PC-3 (cell line): ENCODE results near the gene GINM1. TPM values are rescaled to one million over a fixed set of nuclear protein-coding genes. Genes with fewer than 3 reads are reported as not detected.
A peak's percentile ranks its signal among the peaks of the same experiment; 100 is the strongest.

Experiments used
- ATAC-seq: fragments of 200-7000 bp; cut with Tn5 transposase; 2 replicates; pipeline ENCODE4 v1.9.1; 2020; ENCODE audit warnings: mild to moderate bottlenecking, moderate library complexity
- BruUV-seq: library from RNA; stranded (reverse); fragments of 400-500 nt; replicated peaks from 2 replicates; lab custom pipeline; 2021; lab: Mats Ljungman, UMichigan
- CTCF ChIA-PET: fragments of 300-600 bp; sonication (Branson Sonifier 250); formaldehyde crosslinking; loops from one replicate; lab custom pipeline; 2022; ENCODE audit warnings: antibody characterized with exemption; lab: Charles Lee
- POLR2A ChIA-PET: fragments of 300-600 bp; sonication (Branson Sonifier 250); formaldehyde crosslinking; loops from one replicate; lab custom pipeline; 2022; ENCODE audit warnings: antibody characterized with exemption; ENCODE audit not compliant: unreplicated experiment; lab: Charles Lee
- DNase-seq: peaks from one replicate; pipeline ENCODE4 v3.0.0-alpha.2; 2015
- H2AFZ ChIP-seq: fragments of 300-600 bp; sonication (generic); 2 replicates; pipeline ENCODE4 v1.6.0; 2016; ENCODE audit warnings: antibody characterized with exemption, low read length
- H3F3A ChIP-seq: fragments of 300-600 bp; sonication (generic); one replicate; pipeline ENCODE4 v1.6.0; 2017; ENCODE audit warnings: antibody characterized with exemption, low read length, control low read depth, mild to moderate bottlenecking; ENCODE audit not compliant: unreplicated experiment
- H3K27ac ChIP-seq: fragments of 300-600 bp; sonication (generic); 2 replicates; pipeline ENCODE4 v1.5.1; 2016; ENCODE audit warnings: mild to moderate bottlenecking, low read length
- H3K27me3 ChIP-seq: fragments of 300-600 bp; sonication (generic); 2 replicates; pipeline ENCODE4 v1.6.1; 2016; ENCODE audit warnings: low read length, mixed read lengths
- H3K36me3 ChIP-seq: fragments of 300-600 bp; sonication (generic); 2 replicates; pipeline ENCODE4 v1.6.1; 2016; ENCODE audit warnings: low read depth, mixed run types, low read length, mixed read lengths
- H3K4me1 ChIP-seq: fragments of 300-600 bp; sonication (generic); 2 replicates; pipeline ENCODE4 v1.5.1; 2016; ENCODE audit warnings: low read length; ENCODE audit not compliant: insufficient read depth
- H3K4me2 ChIP-seq: fragments of 300-600 bp; sonication (generic); 2 replicates; pipeline ENCODE4 v1.6.0; 2016; ENCODE audit warnings: low read length
- H3K4me3 ChIP-seq: fragments of 300-600 bp; sonication (generic); 2 replicates; pipeline ENCODE4 v1.5.1; 2016; ENCODE audit warnings: mild to moderate bottlenecking, low read length, mixed read lengths
- H3K79me2 ChIP-seq: fragments of 300-600 bp; sonication (generic); 2 replicates; pipeline ENCODE4 v1.6.1; 2017; ENCODE audit warnings: low read length, mixed read lengths
- H3K9ac ChIP-seq: fragments of 300-600 bp; sonication (generic); 2 replicates; pipeline ENCODE4 v1.6.0; 2016; ENCODE audit warnings: mild to moderate bottlenecking, low read length
- H3K9me2 ChIP-seq: fragments of 300-600 bp; sonication (generic); replicated peaks from 2 replicates; pipeline ENCODE4 v1.6.1; 2016; ENCODE audit warnings: mixed run types, low read length, mixed read lengths
- H3K9me3 ChIP-seq: fragments of 300-600 bp; sonication (generic); 2 replicates; pipeline ENCODE4 v1.6.1; 2016; ENCODE audit warnings: low read length, mixed read lengths
- H4K20me1 ChIP-seq: fragments of 300-600 bp; sonication (generic); 2 replicates; pipeline ENCODE4 v1.6.1; 2016; ENCODE audit warnings: low read length, mixed read lengths
- EZH2 ChIP-seq: fragments of 300-600 bp; sonication (generic); IDR thresholded peaks from one replicate; pipeline ENCODE4 v1.6.1; 2017; ENCODE audit warnings: antibody characterized with exemption, mild to moderate bottlenecking, low read length; ENCODE audit not compliant: unreplicated experiment
- EZH2phosphoT487 ChIP-seq: fragments of 300-600 bp; sonication (generic); IDR thresholded peaks from 2 replicates; pipeline ENCODE4 v1.6.1; 2018; ENCODE audit warnings: mild to moderate bottlenecking, antibody characterized with exemption, low read length, borderline replicate concordance
- intact Hi-C: fragments of 100-400 bp; cut with micrococcal nuclease; formaldehyde crosslinking; loops from 2 replicates; pipeline ENCODE4 v1.9.0; 2023
- total RNA-seq: library from RNA; depleted of rRNA; stranded (reverse); fragments of >200 nt; gene quantifications from 2 replicates; pipeline ENCODE4 v1.2.3, GENCODE V29; 2014
- TF ChIP-seq, protein P1 (sequence below): fragments of 300-600 bp; sonication (generic); conservative IDR thresholded peaks from 2 replicates; pipeline ENCODE4 v1.5.1; 2017; ENCODE audit warnings: antibody characterized with exemption, low read depth, mild to moderate bottlenecking, low read length

The GINM1 gene
- total RNA-seq, 1 experiment from 2014 or later: 19.2 TPM

DNA sequence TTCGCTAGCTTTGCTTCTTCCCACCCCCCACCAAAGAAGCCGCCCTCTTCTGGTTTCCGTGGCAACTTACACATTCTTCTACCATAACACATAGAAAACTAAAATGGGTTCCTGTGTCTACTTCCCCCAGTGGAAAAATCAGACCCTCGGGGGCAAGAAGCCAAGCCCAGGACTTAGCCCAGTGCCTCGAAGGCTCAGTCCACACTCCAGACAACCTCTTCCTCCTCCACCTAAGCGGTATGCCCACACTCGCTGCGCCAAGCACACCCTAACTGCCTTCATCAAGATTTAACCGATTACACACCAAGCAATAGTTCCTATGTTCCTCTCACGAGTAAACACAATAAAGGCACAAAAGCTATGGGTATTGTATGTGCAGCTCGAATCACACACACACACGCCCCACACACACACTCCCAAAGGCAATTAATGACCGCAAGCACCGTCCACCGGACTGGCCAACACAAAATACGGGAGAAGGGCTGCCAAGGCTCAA is 20.9 kb upstream of the GINM1 start:
- CTCF ChIA-PET: no interaction called here
- Histone ChIP-seq H3K9ac (peak overlapping the region; percentile 93), H3K9me2 (no peaks in the 10 kb centered on the region), H3K4me1 (peaks cover 12% of the 10 kb centered on the region), H3K27me3 (no peaks in the 10 kb centered on the region), H3K4me3 (peak overlapping the region; percentile 95), H3K4me2 (peak overlapping the region; percentile 97), H3K79me2 (peaks cover 46% of the 10 kb centered on the region), H3K36me3 (peaks cover 2% of the 10 kb centered on the region; the same call in 1 of the 2 replicates), H3K27ac (peak overlapping the region; percentile 90), H2AFZ (peak overlapping the region; percentile 92), H4K20me1 (no peaks in the 10 kb centered on the region), H3F3A (no peaks in the 10 kb centered on the region), H3K9me3 (no peaks in the 10 kb centered on the region)
- POLR2A ChIA-PET: interaction anchor here (0.7 kb wide), 1 partner anchor 17 kb away, joined by 3 read pairs; no protein-coding TSS in a partner anchor
- peak; percentile 28 for DNase-seq
- TSS peak; percentile 66 for BruUV-seq
- TF ChIP-seq EZH2phosphoT487 (no peak), EZH2 (no peak)
- TF ChIP-seq, protein P1, sequence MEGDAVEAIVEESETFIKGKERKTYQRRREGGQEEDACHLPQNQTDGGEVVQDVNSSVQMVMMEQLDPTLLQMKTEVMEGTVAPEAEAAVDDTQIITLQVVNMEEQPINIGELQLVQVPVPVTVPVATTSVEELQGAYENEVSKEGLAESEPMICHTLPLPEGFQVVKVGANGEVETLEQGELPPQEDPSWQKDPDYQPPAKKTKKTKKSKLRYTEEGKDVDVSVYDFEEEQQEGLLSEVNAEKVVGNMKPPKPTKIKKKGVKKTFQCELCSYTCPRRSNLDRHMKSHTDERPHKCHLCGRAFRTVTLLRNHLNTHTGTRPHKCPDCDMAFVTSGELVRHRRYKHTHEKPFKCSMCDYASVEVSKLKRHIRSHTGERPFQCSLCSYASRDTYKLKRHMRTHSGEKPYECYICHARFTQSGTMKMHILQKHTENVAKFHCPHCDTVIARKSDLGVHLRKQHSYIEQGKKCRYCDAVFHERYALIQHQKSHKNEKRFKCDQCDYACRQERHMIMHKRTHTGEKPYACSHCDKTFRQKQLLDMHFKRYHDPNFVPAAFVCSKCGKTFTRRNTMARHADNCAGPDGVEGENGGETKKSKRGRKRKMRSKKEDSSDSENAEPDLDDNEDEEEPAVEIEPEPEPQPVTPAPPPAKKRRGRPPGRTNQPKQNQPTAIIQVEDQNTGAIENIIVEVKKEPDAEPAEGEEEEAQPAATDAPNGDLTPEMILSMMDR: no peak
- ATAC-seq: peak; percentile 32
- intact Hi-C loops: loop anchor here (5.0 to 10.0 kb wide), 2 partner anchors 102 to 379 kb away; partner anchors contain the start of genes KATNA1 and RAET1G

DNA sequence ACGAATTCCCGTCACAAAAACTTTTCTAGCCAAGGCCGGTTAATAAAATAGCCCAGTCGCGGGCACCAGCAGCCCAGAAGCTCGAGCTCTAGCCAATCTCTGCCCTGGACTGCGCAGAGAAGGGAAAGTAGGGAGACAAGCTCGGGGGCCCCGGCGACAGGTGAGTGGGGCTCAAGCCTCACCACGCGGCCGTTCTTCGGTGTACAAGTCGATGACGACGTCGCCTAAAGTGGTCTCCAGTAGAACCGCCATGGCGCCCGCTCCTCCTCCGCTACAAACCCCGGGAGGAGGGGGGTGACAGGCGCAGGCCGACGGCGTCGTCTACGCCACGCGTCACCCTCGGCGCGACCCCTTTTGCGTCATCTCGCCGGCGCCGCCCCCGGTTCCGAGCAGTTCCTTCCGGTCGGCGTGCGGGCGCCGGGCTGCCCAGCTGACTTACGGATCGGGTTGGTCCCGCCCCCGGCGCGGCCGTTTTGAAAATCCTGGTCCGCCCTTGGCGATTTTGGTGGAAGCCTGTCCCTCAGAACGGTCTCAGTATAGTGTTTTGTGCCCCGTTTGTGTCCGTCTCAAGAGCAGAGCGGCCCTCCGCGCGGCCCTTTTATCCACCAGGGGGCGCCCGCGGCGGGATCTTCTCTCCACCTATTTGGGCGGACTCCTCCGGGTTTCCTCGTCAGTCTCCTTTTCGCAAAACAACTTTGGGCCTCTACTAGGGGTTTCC is 20.3 kb upstream of the GINM1 start, which contains the start of gene PPIL4:
TSS of gene PPIL4 (minus strand) at position 290 of the 718 bp plus-strand sequence. CDS start at position 252, 38 bp downstream.
- no peak for TF ChIP-seq EZH2phosphoT487
- TF ChIP-seq, protein P1: peak; percentile 90
- Histone ChIP-seq H3K4me1 (peaks cover 12% of the 10 kb centered on the region), H3K9ac (peak within 1 kb of the TSS; percentile 93), H3K4me3 (peak within 1 kb of the TSS; percentile 95), H3K36me3 (peaks cover under 1% of the 10 kb centered on the region; the same call in 1 of the 2 replicates), H3K27me3 (no peaks in the 10 kb centered on the region), H2AFZ (peak within 1 kb of the TSS; percentile 92), H3F3A (no peaks in the 10 kb centered on the region), H3K9me2 (no peaks in the 10 kb centered on the region), H3K79me2 (peaks cover 44% of the 10 kb centered on the region), H3K4me2 (peak within 1 kb of the TSS; percentile 97), H3K9me3 (no peaks in the 10 kb centered on the region), H4K20me1 (no peaks in the 10 kb centered on the region), H3K27ac (peak within 1 kb of the TSS; percentile 90)
- ATAC-seq (peak; percentile 88), DNase-seq (peak; percentile 90)
- ChIA-PET CTCF (no interaction called here), POLR2A (no interaction called here)
- BruUV-seq: no TSS peak
- intact Hi-C loops: loop anchor here (5.0 to 10.0 kb wide), 2 partner anchors 101 to 379 kb away; partner anchors contain the start of genes KATNA1 and RAET1G
